ENCODE measurements around the gene SNRNP200.
"Not testable (repeated sequence)": the region's sequence is repeated elsewhere in the genome, so short reads cannot be mapped to it uniquely, and the experiment has no call there.

The SNRNP200 gene

GRCh38 chr2:96305979-96306308 is 598 bp upstream of the SNRNP200 start:
- no peak for FAIRE-seq
- DNase-seq (ENCODE audit: insufficient read length, low spot score) = no peak
- no peak for TF ChIP-seq CTCF (IDR thresholded peaks at IDR 0.05; ENCODE audit: insufficient read depth, missing control alignments)

GRCh38 chr2:96304606-96305005 is 740 bp downstream of the SNRNP200 start:
- no peak for TF ChIP-seq CTCF (IDR thresholded peaks at IDR 0.05; ENCODE audit: insufficient read depth, missing control alignments)
- FAIRE-seq (no peak), DNase-seq (ENCODE audit: insufficient read length, low spot score) (no peak)

GRCh38 chr2:96301865-96302264 is 3.5 kb downstream of the SNRNP200 start:
- DNase-seq (ENCODE audit: insufficient read length, low spot score) (no peak), FAIRE-seq (no peak)
- no peak for TF ChIP-seq CTCF (IDR thresholded peaks at IDR 0.05; ENCODE audit: insufficient read depth, missing control alignments)

- FAIRE-seq (no peak), DNase-seq (ENCODE audit: insufficient read length, low spot score) (no peak)
Observed at GRCh38 chr2:96296925-96297324, 8.4 kb downstream of the SNRNP200 start.

GRCh38 chr2:96294271-96294670 is 11.1 kb downstream of the SNRNP200 start:
- DNase-seq (ENCODE audit: insufficient read length, low spot score); FAIRE-seq: not testable (repeated sequence)

More at GRCh38 chr2:96296925-96297324, 8.4 kb downstream of the SNRNP200 start:
- no peak for TF ChIP-seq CTCF (IDR thresholded peaks at IDR 0.05; ENCODE audit: insufficient read depth, missing control alignments)

- no peak for DNase-seq (ENCODE audit: insufficient read length, low spot score)
- FAIRE-seq = no peak
- no peak for TF ChIP-seq CTCF (IDR thresholded peaks at IDR 0.05; ENCODE audit: insufficient read depth, missing control alignments)
Observed at GRCh38 chr2:96291751-96292150, 13.6 kb downstream of the SNRNP200 start.

- DNase-seq (ENCODE audit: insufficient read length, low spot score) (no peak), FAIRE-seq (no peak)
- TF ChIP-seq CTCF (IDR thresholded peaks at IDR 0.05; ENCODE audit: insufficient read depth, missing control alignments) = no peak
Observed at GRCh38 chr2:96287273-96287856, 18.0 kb downstream of the SNRNP200 start.

Measured in D721Med (cell line).